Gastroesophageal sphincter (tissue), 4 donors: ENCODE results near the gene KLHL40. TPM values are rescaled to one million over a fixed set of nuclear protein-coding genes. Genes with fewer than 3 reads are reported as not detected.

Experiments used
- ATAC-seq: fragments of 150-250 bp; one replicate; pipeline ENCODE4 v1.9.1; 2016; ENCODE audit warnings: mild to moderate bottlenecking, moderate library complexity
- H3K27ac ChIP-seq, 4 donors: fragments of 200-600 bp; sonication (generic) in 3 of 4; 1 replicate in 3 of 4; 2 replicates in 1 of 4; pipeline ENCODE4 v1.5.1; 2016 to 2019
- H3K27me3 ChIP-seq: fragments of 200-600 bp; sonication (generic); one replicate; pipeline ENCODE4 v1.5.1; 2019
- H3K36me3 ChIP-seq, 2 donors: fragments of 200-600 bp; sonication (generic); one replicate each; pipeline ENCODE4 v1.5.1; 2019; ENCODE audit warnings: control low read depth in 1 of 2
- H3K4me1 ChIP-seq, 3 donors: fragments of 200-600 bp; sonication (generic); 1 replicate in 2 of 3; 2 replicates in 1 of 3; pipeline ENCODE4 v1.5.1; 2016 to 2019; ENCODE audit warnings: control low read depth in 2 of 3
- H3K4me3 ChIP-seq, 2 donors: fragments of 200-600 bp; sonication (generic); one replicate each; pipeline ENCODE4 v1.5.1; 2019; ENCODE audit warnings: mild to moderate bottlenecking in 1 of 2, moderate library complexity in 1 of 2
- H3K9me3 ChIP-seq, 3 donors: fragments of 200-600 bp; sonication (generic); one replicate each; pipeline ENCODE4 v1.5.1; 2017 to 2019; ENCODE audit warnings: control low read depth in 2 of 3
- EP300 ChIP-seq: sonication (generic); formaldehyde crosslinking; IDR thresholded peaks from one replicate; pipeline ENCODE4 v1.6.1; 2017; ENCODE audit warnings: antibody characterized with exemption, mild to moderate bottlenecking
- POLR2A ChIP-seq, 2 donors: fragments of 450-650 bp; IDR thresholded peaks; one replicate each; pipeline ENCODE4 v1.6.1; 2017; ENCODE audit warnings: antibody characterized with exemption in 2 of 2, mild to moderate bottlenecking in 2 of 2, moderate library complexity in 1 of 2
- POLR2AphosphoS5 ChIP-seq: sonication (generic); formaldehyde crosslinking; IDR thresholded peaks from one replicate; pipeline ENCODE4 v1.6.1; 2017; ENCODE audit warnings: antibody characterized with exemption
- WGBS, 2 donors: methylation state at CpG; one replicate each; pipeline ENCODE4 v1.1.5; 2018; ENCODE audit warnings: low coverage in 1 of 2; 5-methylcytosine and 5-hydroxymethylcytosine counted together
- total RNA-seq, 4 donors: library from RNA; depleted of rRNA; stranded (reverse); fragments of >200 nt; gene quantifications; one replicate each; pipeline ENCODE4 v1.1.0, GENCODE V29; 2016
- TF ChIP-seq, protein P1 (sequence below), 4 experiments: fragments of 200-600 bp in 2 of 4; fragments of 450-650 bp in 2 of 4; sonication (generic) in 1 of 4; IDR thresholded peaks; one replicate each; pipeline ENCODE4 v1.5.1; 2017 to 2019; ENCODE audit warnings: antibody characterized with exemption in 4 of 4, mild to moderate bottlenecking in 2 of 4, moderate library complexity in 2 of 4

KLHL40 gene
- total RNA-seq, 4 donors from 2014 or later: not detected

- peaks cover 0 to 14% (median 0%) of the 10 kb centered on the region in 3 donors for H3K9me3 ChIP-seq
- WGBS, 2 donors: 86% methylated on average over 1 of the region's 4 CpGs
Measured at GRCh38 chr3:42680806-42681205, 4.5 kb upstream of the KLHL40 start.

GRCh38 chr3:42681361-42682038 is 3.8 kb upstream of the KLHL40 start:
- H3K4me3 ChIP-seq: no peak overlapping the region
- WGBS, 2 donors: 66 to 73% methylated on average over 6 to 8 of the region's 10 CpGs
- H3K9me3 ChIP-seq: peaks cover 0 to 14% (median 0%) of the 10 kb centered on the region in 3 donors
- peaks cover 15% of the 10 kb centered on the region for H3K27me3 ChIP-seq
- TF ChIP-seq EP300 (no peak), POLR2A (IDR thresholded peaks at IDR 0.05) (no peak), POLR2AphosphoS5 (no peak)
- TF ChIP-seq, protein P1, sequence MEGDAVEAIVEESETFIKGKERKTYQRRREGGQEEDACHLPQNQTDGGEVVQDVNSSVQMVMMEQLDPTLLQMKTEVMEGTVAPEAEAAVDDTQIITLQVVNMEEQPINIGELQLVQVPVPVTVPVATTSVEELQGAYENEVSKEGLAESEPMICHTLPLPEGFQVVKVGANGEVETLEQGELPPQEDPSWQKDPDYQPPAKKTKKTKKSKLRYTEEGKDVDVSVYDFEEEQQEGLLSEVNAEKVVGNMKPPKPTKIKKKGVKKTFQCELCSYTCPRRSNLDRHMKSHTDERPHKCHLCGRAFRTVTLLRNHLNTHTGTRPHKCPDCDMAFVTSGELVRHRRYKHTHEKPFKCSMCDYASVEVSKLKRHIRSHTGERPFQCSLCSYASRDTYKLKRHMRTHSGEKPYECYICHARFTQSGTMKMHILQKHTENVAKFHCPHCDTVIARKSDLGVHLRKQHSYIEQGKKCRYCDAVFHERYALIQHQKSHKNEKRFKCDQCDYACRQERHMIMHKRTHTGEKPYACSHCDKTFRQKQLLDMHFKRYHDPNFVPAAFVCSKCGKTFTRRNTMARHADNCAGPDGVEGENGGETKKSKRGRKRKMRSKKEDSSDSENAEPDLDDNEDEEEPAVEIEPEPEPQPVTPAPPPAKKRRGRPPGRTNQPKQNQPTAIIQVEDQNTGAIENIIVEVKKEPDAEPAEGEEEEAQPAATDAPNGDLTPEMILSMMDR (IDR thresholded peaks at IDR 0.05): no peak
- no peak overlapping the region for H3K27ac ChIP-seq
- ATAC-seq: no peak
- peaks cover 0 to 34% (median 18%) of the 10 kb centered on the region in 3 donors for H3K4me1 ChIP-seq
- H3K36me3 ChIP-seq: no peaks in the 10 kb centered on the region

More at GRCh38 chr3:42680806-42681205, 4.5 kb upstream of the KLHL40 start:
- H3K4me1 ChIP-seq: peaks cover 0 to 27% (median 14%) of the 10 kb centered on the region in 3 donors
- no peak overlapping the region for H3K4me3 ChIP-seq
- no peak for ATAC-seq
- no peak for TF ChIP-seq POLR2A (IDR thresholded peaks at IDR 0.05)
- TF ChIP-seq POLR2AphosphoS5: no peak
- TF ChIP-seq, protein P1 (IDR thresholded peaks at IDR 0.05): no peak
- TF ChIP-seq EP300: no peak
- no peaks in the 10 kb centered on the region for H3K36me3 ChIP-seq
- no peak overlapping the region for H3K27ac ChIP-seq
- peaks cover 8% of the 10 kb centered on the region for H3K27me3 ChIP-seq

GRCh38 chr3:42682301-42683070 is 2.9 kb upstream of the KLHL40 start:
- Histone ChIP-seq H3K4me1 (peaks cover 0 to 34% (median 18%) of the 10 kb centered on the region in 3 donors), H3K9me3 (peaks cover 0 to 11% (median 0%) of the 10 kb centered on the region in 3 donors), H3K27me3 (peaks cover 20% of the 10 kb centered on the region), H3K4me3 (no peak overlapping the region), H3K36me3 (no peaks in the 10 kb centered on the region), H3K27ac (no peak overlapping the region)
- ATAC-seq: no peak
- WGBS, 2 donors: 69 to 78% methylated on average over 11 to 12 of the region's 12 CpGs
- TF ChIP-seq POLR2AphosphoS5 (no peak), POLR2A (IDR thresholded peaks at IDR 0.05) (no peak), EP300 (no peak)
- TF ChIP-seq, protein P1 (IDR thresholded peaks at IDR 0.05): no peak

DNA sequence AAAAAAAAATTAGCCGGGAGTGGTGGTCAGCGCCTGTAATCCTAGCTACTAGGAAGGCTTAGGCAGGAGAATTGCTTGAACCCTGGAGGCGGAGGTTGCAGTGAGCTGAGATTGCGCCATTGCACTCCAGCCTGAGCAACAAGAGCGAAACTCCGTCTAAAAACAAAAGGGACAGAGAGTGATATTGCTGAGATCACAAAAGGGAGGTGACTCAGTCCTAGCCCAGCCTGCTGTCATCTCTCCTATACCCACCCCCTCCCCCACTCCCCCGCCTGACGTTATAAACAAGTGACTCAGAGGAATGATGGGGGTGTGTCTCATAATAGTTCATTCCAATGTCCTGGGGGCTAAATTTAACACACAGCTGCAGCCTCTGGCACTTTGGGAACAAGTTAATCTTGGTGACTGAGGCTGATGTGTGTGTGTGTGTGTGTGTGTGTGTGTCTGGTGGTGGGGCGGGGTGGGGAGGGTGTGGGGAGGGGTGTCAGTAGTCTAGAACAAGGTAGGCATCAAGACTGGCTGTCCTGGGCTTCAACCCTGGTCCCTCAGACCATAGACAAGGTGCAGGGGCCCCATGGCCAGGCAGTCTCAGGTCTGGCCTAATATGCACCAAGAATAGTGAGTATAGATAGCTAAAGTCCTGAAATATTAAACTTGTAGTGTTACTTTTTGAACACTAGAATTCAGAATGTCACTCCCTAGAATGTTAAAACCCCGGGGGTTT is 1.3 kb upstream of the KLHL40 start:
- TF ChIP-seq POLR2AphosphoS5 (peak; percentile 90), POLR2A (IDR thresholded peaks at IDR 0.05) (no peak)
- H3K27ac ChIP-seq: peak overlapping the region in 3 of 4 donors; percentile 50 to 64 (median 58)

More for the DNA sequence above, 1.3 kb upstream of the KLHL40 start:
- no peaks in the 10 kb centered on the region for H3K9me3 ChIP-seq
- H3K4me3 ChIP-seq: no peak overlapping the region
- H3K27me3 ChIP-seq: peaks cover 20% of the 10 kb centered on the region
- no peaks in the 10 kb centered on the region for H3K36me3 ChIP-seq
- 25 to 40% methylated on average over 4 to 7 of the region's 10 CpGs for WGBS, 2 donors
- peak; percentile 94 for ATAC-seq
- H3K4me1 ChIP-seq: peaks cover 0 to 34% (median 18%) of the 10 kb centered on the region in 3 donors
